GM19035 (cell line): ENCODE results near the gene HAUS1.
A peak's percentile ranks its signal among the peaks of the same experiment; 100 is the strongest.
"Not testable (repeated sequence)": the region's sequence is repeated elsewhere in the genome, so short reads cannot be mapped to it uniquely, and the experiment has no call there.

Source experiments
- ATAC-seq: cut with Tn5 transposase; IDR thresholded peaks from one replicate; pipeline ENCODE4 v1.9.1; 2021; ENCODE audit not compliant: unreplicated experiment

HAUS1 gene

GRCh38 chr18:46156124-46156745 is 52.0 kb downstream of the HAUS1 start:
- ATAC-seq: no peak

GRCh38 chr18:46156843-46157242 is 52.7 kb downstream of the HAUS1 start:
- ATAC-seq: no peak

- no peak for ATAC-seq
These were observed 54.3 kb downstream of the HAUS1 start for GRCh38 chr18:46158499-46158898.

- ATAC-seq: no peak
These were observed 56.0 kb downstream of the HAUS1 start for GRCh38 chr18:46160050-46160798.

DNA sequence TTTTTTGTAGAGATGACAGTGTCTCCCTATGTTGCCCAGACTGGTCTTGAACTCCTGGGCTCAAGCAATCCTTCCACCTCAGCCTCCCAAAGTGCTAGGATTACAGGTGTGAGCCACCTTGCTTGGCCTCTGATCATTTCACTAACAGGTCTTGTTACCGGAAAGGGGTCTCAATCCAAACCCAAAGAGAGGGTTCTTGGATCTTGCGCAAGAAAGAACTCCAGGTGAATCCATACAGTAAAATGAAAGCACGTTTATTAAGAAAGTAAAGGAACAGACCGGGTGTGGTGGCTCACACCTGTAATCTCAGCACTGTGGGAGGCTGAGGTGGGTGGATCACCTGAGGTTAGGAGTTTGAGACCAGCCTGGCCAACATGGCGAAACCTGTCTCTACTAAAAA is 56.7 kb downstream of the HAUS1 start:
- not testable (repeated sequence) for ATAC-seq

GRCh38 chr18:46161703-46162396 is 57.7 kb downstream of the HAUS1 start:
- ATAC-seq: no peak

DNA sequence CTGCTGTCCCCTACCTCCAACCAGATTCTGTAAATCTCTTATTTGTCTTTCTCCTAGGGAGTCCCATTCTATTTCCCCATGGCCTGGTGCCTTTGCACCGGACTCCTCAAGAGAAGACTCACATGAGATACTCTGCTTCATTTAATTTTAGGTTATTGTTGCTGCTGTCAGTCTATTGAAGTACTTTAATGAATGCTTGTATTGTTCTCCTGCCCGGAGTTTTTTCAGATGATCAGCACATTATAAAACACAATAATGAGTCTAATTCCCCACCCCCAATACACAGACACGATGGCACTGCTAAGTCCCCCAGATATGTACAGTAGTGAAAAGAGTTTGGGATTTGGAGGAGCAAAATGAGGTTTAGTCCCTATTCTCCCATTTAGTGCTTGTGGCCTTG is 58.9 kb downstream of the HAUS1 start:
- ATAC-seq: no peak

DNA sequence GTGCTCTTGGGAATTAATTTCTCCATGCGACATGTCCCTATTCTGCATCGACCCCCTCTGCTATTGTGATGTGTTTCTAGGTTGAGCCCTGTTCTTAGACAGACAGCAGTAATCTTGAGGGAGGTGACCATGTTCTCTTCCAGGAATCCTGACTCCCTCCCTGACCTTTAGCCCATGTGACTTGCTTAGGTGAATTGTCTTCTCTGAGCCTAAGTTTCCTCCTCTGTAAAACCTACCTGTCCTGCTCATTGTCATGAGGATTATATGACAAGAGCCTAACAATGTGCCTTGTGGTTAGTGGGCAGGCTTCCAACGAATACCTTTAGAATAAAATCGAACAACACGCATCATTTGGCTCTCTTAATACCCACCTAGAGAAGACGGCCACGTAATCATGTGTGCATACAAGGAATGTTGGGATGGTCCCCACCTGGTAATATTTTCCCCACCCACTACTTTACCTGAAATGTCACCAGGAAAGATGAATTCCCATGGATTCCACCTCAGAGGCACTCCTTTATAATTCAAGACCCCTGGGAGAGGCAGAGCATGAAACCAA is 59.8 kb downstream of the HAUS1 start:
- ATAC-seq: no peak

DNA sequence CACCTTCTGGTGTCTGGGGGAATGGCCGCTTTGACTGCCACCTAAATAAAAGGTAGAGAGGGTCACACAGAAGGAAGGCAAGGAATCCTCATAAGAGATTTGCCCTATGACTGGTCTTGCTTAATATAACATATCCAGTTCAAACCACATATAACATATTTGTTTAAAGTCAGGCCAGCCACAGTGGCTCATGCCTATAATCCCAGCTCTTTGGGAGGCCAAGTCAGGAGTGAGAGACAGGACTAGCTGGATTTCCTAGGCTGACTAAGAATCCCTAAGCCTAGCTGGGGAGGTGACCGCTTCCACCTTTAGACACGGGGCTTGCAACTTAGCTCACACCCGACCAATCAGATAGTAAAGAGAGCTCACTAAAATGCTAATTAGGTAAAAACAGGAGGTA is 60.3 kb downstream of the HAUS1 start:
- ATAC-seq: not testable (repeated sequence)

- ATAC-seq: no peak
These were observed 60.7 kb downstream of the HAUS1 start for GRCh38 chr18:46164920-46165319.

- no peak for ATAC-seq
These were observed 62.2 kb downstream of the HAUS1 start for GRCh38 chr18:46166261-46166970.

DNA sequence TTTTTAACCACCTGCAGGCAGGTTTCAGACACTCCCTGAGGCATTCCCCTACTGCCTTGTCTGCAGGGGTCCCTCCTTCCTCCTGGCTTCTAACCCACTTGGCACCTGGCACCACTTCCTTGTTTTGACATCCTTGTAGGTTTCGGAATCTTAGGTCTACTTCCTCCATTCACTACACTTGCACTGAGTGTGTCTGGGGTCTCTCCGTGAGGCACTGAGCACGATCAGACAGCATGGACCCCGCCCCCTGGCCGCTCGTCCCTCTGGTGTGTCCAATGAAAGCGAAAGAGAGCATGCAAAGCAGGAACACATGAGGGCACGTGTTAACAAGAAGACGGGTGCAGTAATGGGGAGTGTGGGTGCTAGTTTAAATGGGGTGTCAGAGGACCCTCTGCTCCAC is 63.8 kb downstream of the HAUS1 start:
- peak; percentile 90 for ATAC-seq

DNA sequence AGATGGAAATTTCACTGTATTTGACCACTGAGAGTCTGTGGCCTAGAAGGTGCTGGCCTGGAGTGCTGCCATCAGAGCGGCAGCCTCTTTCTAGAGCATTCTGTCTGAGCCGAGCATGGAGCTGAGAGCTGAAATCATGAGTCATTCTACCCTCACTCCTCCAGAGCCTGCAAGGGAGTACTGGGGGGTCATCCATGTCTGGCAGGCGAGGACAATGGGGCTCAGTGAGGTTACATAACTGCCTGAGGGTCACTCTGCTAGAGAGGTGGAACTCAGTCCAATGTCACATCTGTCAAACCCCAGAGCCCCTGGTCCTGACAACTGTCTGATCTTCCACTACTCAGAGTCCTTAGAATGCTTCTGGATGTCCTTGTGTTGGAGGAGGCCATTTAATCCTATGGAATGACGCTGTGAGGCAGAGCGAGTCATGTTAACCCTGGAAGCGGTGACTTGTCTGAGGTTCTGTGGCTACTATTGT is 65.3 kb downstream of the HAUS1 start:
- ATAC-seq: no peak

DNA sequence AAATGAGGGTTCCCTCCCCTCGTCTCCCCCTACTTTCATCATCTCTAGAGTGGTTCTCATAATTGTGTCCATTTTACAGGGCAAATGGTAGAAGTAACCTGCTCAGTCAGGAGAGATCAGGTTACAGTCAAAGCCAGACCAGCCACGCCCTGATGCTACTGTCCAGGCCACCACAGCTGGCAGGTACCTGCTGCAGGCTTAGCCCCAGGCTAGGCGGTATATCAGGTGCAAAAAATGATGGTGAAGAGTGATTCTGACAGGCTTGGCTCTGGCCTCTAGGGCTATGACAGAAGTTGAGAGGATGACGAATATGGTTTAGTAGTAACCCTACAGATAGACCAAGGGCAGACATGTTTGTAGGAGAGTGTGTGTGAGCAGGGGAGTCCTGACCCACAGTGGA is 67.1 kb downstream of the HAUS1 start:
- no peak for ATAC-seq

DNA sequence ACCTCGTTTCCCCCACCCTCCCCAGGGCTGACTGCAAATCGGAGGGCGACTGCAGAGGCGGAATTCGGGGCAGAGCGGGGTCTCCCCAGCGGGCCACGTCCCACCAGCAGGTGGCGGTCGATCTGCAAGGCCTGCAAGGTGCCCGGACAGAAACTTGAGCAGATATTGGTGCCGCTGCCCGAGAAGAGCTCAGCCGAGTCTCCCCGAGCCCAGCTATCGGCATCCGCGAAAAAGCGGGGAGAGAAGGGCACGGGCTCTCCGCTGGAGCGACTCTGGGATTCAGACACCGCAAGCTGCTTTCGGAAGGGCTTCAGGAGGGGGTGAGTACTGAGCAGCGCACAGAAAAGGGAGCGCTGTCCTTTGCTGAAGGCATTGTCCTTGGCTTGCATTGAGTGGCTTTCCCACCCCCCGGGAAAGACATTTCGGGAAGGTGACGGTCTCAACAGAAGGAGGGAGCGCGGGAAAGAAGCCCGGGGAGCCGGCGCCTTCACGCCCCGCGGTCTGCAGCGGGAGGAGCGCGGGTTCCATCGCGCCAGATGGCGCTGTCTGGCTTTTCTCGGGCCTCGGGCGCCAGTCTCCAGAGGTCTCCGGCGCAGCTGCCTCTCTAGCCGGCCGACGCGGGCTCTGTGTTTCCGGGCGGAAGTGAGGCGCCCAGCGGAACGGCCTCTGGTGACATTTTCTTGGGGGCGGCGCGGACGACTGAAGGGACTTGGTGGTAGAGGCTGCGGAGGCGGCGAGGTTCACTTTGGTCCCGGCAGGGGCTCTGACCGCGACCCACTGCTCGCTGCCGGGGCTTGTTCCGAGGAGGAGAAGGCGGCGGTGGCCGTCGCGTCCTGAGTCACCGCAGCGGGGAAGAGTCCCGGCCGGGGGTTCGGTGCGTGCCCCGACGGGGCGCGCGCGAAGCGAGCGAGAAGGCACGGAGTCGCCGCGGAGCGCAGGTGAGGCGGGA is 69.5 kb downstream of the HAUS1 start:
- ATAC-seq: peak; percentile 89

- peak; percentile 21 for ATAC-seq
These were observed 70.3 kb downstream of the HAUS1 start for GRCh38 chr18:46174342-46175041.

GRCh38 chr18:46176001-46176400 is 71.8 kb downstream of the HAUS1 start:
- no peak for ATAC-seq
